SH-SY5Y (cell line): Measurements from ENCODE around the gene NOP56.

Experiments used
- GATA2 ChIP-seq: IDR thresholded peaks from 2 replicates; pipeline ENCODE4 v1.6.1; 2011; ENCODE audit warnings: mild to moderate bottlenecking, low read depth, low read length
- GATA3 ChIP-seq: IDR thresholded peaks from 2 replicates; pipeline ENCODE4 v1.6.1; 2011; ENCODE audit warnings: low read depth, mild to moderate bottlenecking, low read length, moderate library complexity

DNA sequence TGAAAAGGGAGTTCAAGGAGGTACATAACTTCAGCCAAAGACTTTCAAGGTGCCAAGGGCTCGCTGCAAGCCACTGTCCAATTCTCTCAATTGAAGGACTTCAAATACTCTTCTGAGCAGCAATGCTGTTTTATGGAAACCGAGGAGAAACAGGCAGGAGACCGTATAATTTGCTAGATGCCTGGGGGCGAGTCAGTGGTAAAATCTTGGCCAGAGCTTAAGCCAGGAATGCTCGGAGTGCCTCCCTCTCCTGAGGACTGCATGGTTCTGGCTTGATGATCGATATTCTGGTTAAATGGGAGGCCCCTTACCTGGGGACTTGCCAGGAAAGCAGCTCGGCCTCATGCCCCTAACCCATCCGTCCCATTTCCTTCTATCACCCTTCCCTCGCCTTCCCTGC is 35.8 kb upstream of the NOP56 start:
- TF ChIP-seq GATA2 (no peak), GATA3 (no peak)
